ENCODE measurements around the gene STX17. TPM values are rescaled to one million over a fixed set of nuclear protein-coding genes. Genes with fewer than 3 reads are reported as not detected.

The STX17 gene
- total and polyA plus RNA-seq, 11 donors, result 5.8 to 29.1 (median 20.4) TPM

GRCh38 chr9:99967457-99967856 lies 61.0 kb downstream of the STX17 start:
- H3K27me3 ChIP-seq, result no peaks in the 10 kb centered on the region
- DNase-seq (no peak), ATAC-seq (no peak)
- H3K4me1 ChIP-seq, result no peaks in the 10 kb centered on the region
- TF ChIP-seq POLR2A (IDR thresholded peaks at IDR 0.05), result no peak
- TF ChIP-seq CTCF (IDR thresholded peaks at IDR 0.05), result no peak
- H3K9me3 ChIP-seq, result no peaks in the 10 kb centered on the region
- H3K27ac ChIP-seq, result no peak overlapping the region
- H3K4me3 ChIP-seq, result no peak overlapping the region
- WGBS, 4 donors, result 61 to 78% (median 72%) methylated on average over 2 of the region's 2 CpGs
- intact Hi-C loops (cut with DNase I), result no loop called here
- H3K36me3 ChIP-seq, result peaks cover 0 to 76% (median 36%) of the 10 kb centered on the region in 9 donors

- ATAC-seq (no peak), DNase-seq (no peak)
- Histone ChIP-seq H3K4me3 (no peak overlapping the region), H3K27me3 (no peaks in the 10 kb centered on the region), H3K4me1 (no peaks in the 10 kb centered on the region), H3K36me3 (peaks cover 0 to 55% (median 41%) of the 10 kb centered on the region in 9 donors), H3K27ac (no peak overlapping the region), H3K9me3 (no peaks in the 10 kb centered on the region)
- intact Hi-C loops (cut with DNase I), result no loop called here
- TF ChIP-seq POLR2A (IDR thresholded peaks at IDR 0.05) (no peak), CTCF (IDR thresholded peaks at IDR 0.05) (no peak)
- WGBS, 4 donors, result 94 to 98% (median 98%) methylated on average over 2 of the region's 2 CpGs
Measured at GRCh38 chr9:99970481-99970880, 64.0 kb downstream of the STX17 start.

- TF ChIP-seq POLR2A (IDR thresholded peaks at IDR 0.05) (no peak), CTCF (IDR thresholded peaks at IDR 0.05) (no peak)
- no peaks in the 10 kb centered on the region for H3K4me1 ChIP-seq
- peaks cover 0 to 52% (median 41%) of the 10 kb centered on the region in 9 donors for H3K36me3 ChIP-seq
- no peak for ATAC-seq
- H3K27ac ChIP-seq, result no peak overlapping the region
- no peaks in the 10 kb centered on the region for H3K27me3 ChIP-seq
- intact Hi-C loops (cut with DNase I), result no loop called here
- no peak for DNase-seq
- no peaks in the 10 kb centered on the region for H3K9me3 ChIP-seq
- H3K4me3 ChIP-seq, result no peak overlapping the region
Measured at GRCh38 chr9:99971410-99971809, 65.0 kb downstream of the STX17 start.

- Histone ChIP-seq H3K4me3 (no peak overlapping the region), H3K4me1 (no peaks in the 10 kb centered on the region), H3K27me3 (no peaks in the 10 kb centered on the region), H3K9me3 (no peaks in the 10 kb centered on the region), H3K36me3 (peaks cover 0 to 41% (median 33%) of the 10 kb centered on the region in 9 donors), H3K27ac (no peak overlapping the region)
- DNase-seq (no peak), ATAC-seq (no peak)
- WGBS, 4 donors, result 91 to 99% (median 97%) methylated on average over 3 of the region's 3 CpGs
- no peak for TF ChIP-seq POLR2A (IDR thresholded peaks at IDR 0.05)
- TF ChIP-seq CTCF (IDR thresholded peaks at IDR 0.05), result no peak
- intact Hi-C loops (cut with DNase I), result no loop called here
Measured at GRCh38 chr9:99973455-99973854, 67.0 kb downstream of the STX17 start.
